Thyroid gland (tissue), 4 donors: ENCODE results near the gene BGLAP. TPM values are rescaled to one million over a fixed set of nuclear protein-coding genes. Genes with fewer than 3 reads are reported as not detected.

Experiments used
- DNase-seq, 2 donors: peaks; one replicate each; pipeline ENCODE4 v3.0.0-alpha.2; 2019
- H3K27ac ChIP-seq, 3 donors: fragments of 200-600 bp; sonication (generic); 1 replicate in 2 of 3; 2 replicates in 1 of 3; pipeline ENCODE4 v1.5.1; 2016 to 2019; ENCODE audit warnings: mild to moderate bottlenecking in 1 of 3, moderate library complexity in 1 of 3
- H3K27me3 ChIP-seq: fragments of 200-600 bp; sonication (generic); one replicate; pipeline ENCODE4 v1.5.1; 2019
- H3K36me3 ChIP-seq, 2 donors: fragments of 200-600 bp; sonication (generic); one replicate each; pipeline ENCODE4 v1.5.1; 2016 to 2019
- H3K4me1 ChIP-seq, 2 donors: fragments of 200-600 bp; sonication (generic); one replicate each; pipeline ENCODE4 v1.5.1; 2017 to 2019
- H3K4me3 ChIP-seq, 3 donors: fragments of 200-600 bp; sonication (generic); replicated peaks in 1 of 3; 1 replicate in 2 of 3; 2 replicates in 1 of 3; pipeline ENCODE4 v1.5.1; 2016; ENCODE audit warnings: mild to moderate bottlenecking in 1 of 3
- H3K9me3 ChIP-seq: fragments of 200-600 bp; sonication (generic); one replicate; pipeline ENCODE4 v1.5.1; 2017
- POLR2A ChIP-seq, 2 donors: fragments of 450-650 bp; IDR thresholded peaks; one replicate each; pipeline ENCODE4 v1.6.1; 2017; ENCODE audit warnings: antibody characterized with exemption in 2 of 2, mild to moderate bottlenecking in 2 of 2, moderate library complexity in 1 of 2
- whole genome bisulfite sequencing, 2 donors: methylation state at CpG; one replicate each; pipeline ENCODE4 v1.1.5; 2017; 5-methylcytosine and 5-hydroxymethylcytosine counted together
- intact Hi-C: fragments of 100-400 bp; cut with DNase I; formaldehyde crosslinking; loops from one replicate; pipeline ENCODE4 v1.15.1; 2023
- total RNA-seq, 4 donors: library from RNA; depleted of rRNA; stranded (reverse); fragments of >200 nt; gene quantifications; one replicate each; pipeline ENCODE4 v1.2.3, GENCODE V29; 2016
- TF ChIP-seq, protein P1 (sequence below), 6 experiments: fragments of 200-600 bp in 3 of 6; fragments of 450-650 bp in 3 of 6; sonication (generic) in 3 of 6; IDR thresholded peaks; one replicate each; pipeline ENCODE4 v1.5.1; 2016 to 2019; ENCODE audit warnings: antibody characterized with exemption in 6 of 6, mild to moderate bottlenecking in 2 of 6, inconsistent platforms in 1 of 6, moderate library complexity in 1 of 6

The BGLAP gene
- total RNA-seq, 4 donors from 2014 or later: 1.0 to 4.4 (median 1.3) TPM; not detected in 1

DNA sequence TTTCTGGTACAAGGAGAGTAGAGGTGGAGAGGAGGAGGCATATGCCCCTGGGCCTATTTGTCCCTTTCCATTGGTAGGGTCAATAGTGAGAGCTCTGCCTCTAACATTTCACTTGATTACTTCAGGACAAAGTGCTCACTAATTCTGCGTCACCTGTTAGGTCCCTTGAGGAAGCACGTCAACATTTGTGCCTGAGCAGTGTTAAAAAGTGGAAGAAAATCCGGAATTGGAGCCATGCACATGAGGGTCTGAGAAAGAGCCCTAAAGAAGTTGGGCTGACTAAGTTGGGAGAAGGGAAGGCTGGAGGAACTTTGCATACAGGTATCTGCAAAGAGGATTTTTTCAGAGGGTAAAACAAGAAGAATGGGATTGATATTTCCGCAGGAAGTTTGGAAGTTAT lies 46.1 kb upstream of the BGLAP start:
- WGBS, 2 donors: 79 to 82% methylated on average over 4 of the region's 4 CpGs
- intact Hi-C loops: no loop called here
- no peak overlapping the region for H3K27ac ChIP-seq
- DNase-seq: no peak
- TF ChIP-seq, protein P1, sequence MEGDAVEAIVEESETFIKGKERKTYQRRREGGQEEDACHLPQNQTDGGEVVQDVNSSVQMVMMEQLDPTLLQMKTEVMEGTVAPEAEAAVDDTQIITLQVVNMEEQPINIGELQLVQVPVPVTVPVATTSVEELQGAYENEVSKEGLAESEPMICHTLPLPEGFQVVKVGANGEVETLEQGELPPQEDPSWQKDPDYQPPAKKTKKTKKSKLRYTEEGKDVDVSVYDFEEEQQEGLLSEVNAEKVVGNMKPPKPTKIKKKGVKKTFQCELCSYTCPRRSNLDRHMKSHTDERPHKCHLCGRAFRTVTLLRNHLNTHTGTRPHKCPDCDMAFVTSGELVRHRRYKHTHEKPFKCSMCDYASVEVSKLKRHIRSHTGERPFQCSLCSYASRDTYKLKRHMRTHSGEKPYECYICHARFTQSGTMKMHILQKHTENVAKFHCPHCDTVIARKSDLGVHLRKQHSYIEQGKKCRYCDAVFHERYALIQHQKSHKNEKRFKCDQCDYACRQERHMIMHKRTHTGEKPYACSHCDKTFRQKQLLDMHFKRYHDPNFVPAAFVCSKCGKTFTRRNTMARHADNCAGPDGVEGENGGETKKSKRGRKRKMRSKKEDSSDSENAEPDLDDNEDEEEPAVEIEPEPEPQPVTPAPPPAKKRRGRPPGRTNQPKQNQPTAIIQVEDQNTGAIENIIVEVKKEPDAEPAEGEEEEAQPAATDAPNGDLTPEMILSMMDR (IDR thresholded peaks at IDR 0.05): no peak
- no peak for TF ChIP-seq POLR2A (IDR thresholded peaks at IDR 0.05)
- peaks cover 6 to 10% of the 10 kb centered on the region in 2 donors for H3K36me3 ChIP-seq
- H3K4me3 ChIP-seq: no peak overlapping the region
- H3K9me3 ChIP-seq: no peaks in the 10 kb centered on the region
- no peaks in the 10 kb centered on the region for H3K27me3 ChIP-seq
- peaks cover 10 to 15% of the 10 kb centered on the region in 2 donors for H3K4me1 ChIP-seq

DNA sequence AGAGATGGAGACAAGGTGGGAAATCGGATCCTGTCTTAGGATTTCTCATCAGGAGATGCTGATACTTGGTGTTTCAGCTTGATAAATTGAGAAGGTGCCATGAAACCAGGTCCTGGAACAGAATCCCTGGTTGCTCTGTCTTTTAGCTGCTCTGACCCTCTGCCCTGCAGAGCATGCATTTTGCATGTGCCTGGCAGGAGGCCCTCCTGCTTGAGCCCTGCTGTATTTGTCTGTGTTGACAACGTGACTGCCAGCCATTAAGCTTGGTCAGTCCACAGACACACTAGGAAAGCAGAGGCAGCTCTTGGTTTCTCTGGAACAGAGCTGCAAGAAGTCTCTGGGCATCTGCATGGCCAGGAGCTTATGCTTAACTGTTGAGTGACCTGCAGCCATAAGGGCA lies 45.5 kb upstream of the BGLAP start:
- Histone ChIP-seq H3K36me3 (peaks cover 6 to 10% of the 10 kb centered on the region in 2 donors), H3K4me3 (no peak overlapping the region), H3K27ac (no peak overlapping the region), H3K27me3 (no peaks in the 10 kb centered on the region), H3K4me1 (peaks cover 10 to 19% of the 10 kb centered on the region in 2 donors), H3K9me3 (no peaks in the 10 kb centered on the region)
- no peak for DNase-seq
- TF ChIP-seq POLR2A (IDR thresholded peaks at IDR 0.05): no peak
- TF ChIP-seq, protein P1 (IDR thresholded peaks at IDR 0.05): no peak
- intact Hi-C loops: no loop called here
- WGBS, 2 donors: 67 to 86% methylated on average over 2 of the region's 2 CpGs

DNA sequence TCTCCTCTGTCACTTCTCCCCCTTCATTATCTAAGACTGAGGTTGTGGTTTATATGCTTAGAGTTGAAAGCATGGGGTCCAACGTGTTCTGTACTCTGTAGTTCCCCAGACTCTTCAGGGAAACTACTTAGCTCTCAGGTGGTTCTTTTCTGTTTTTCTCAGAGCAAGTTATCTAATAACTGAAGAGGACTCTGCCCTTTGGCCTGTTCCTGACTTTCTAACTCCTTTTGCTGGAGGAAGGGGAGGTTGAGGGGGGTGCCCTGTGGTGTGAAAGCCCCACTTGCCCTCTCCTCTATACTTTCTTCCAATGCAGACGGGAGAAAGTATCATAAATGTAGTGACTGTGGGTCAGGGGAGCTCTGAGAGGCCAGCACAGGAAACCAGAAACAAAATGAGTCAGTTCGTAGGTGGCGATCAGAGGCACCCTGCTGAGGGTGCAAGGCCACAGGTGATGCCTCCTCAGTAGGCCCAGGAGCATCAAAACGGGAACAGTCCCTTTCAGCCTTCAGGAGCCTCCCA lies 43.1 kb upstream of the BGLAP start:
- TF ChIP-seq POLR2A (IDR thresholded peaks at IDR 0.05): no peak
- TF ChIP-seq, protein P1 (IDR thresholded peaks at IDR 0.05): no peak
- Histone ChIP-seq H3K27me3 (no peaks in the 10 kb centered on the region), H3K27ac (no peak overlapping the region), H3K4me1 (peaks cover 10 to 14% of the 10 kb centered on the region in 2 donors), H3K9me3 (no peaks in the 10 kb centered on the region), H3K36me3 (peaks cover 6 to 10% of the 10 kb centered on the region in 2 donors), H3K4me3 (no peak overlapping the region)
- 84 to 87% methylated on average over 5 of the region's 5 CpGs for WGBS, 2 donors
- intact Hi-C loops: no loop called here
- no peak for DNase-seq

DNA sequence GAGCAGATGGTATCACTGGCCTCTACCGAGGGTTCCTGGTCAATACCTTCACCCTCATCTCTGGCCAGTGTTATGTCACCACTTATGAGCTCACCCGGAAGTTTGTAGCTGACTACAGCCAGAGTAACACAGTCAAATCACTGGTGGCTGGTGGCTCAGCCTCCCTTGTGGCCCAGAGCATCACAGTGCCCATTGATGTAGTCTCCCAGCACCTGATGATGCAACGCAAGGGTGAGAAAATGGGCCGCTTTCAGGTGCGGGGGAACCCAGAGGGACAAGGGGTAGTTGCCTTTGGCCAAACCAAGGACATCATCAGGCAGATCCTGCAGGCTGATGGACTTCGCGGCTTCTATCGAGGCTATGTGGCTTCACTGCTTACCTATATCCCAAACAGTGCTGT lies 41.9 kb upstream of the BGLAP start:
- Histone ChIP-seq H3K27me3 (no peaks in the 10 kb centered on the region), H3K9me3 (no peaks in the 10 kb centered on the region), H3K27ac (no peak overlapping the region), H3K36me3 (peaks cover 6 to 10% of the 10 kb centered on the region in 2 donors), H3K4me1 (peaks cover 3 to 9% of the 10 kb centered on the region in 2 donors), H3K4me3 (no peak overlapping the region)
- intact Hi-C loops: no loop called here
- TF ChIP-seq, protein P1 (IDR thresholded peaks at IDR 0.05): no peak
- no peak for TF ChIP-seq POLR2A (IDR thresholded peaks at IDR 0.05)
- WGBS, 2 donors: 94 to 96% methylated on average over 5 to 8 of the region's 8 CpGs
- no peak for DNase-seq

DNA sequence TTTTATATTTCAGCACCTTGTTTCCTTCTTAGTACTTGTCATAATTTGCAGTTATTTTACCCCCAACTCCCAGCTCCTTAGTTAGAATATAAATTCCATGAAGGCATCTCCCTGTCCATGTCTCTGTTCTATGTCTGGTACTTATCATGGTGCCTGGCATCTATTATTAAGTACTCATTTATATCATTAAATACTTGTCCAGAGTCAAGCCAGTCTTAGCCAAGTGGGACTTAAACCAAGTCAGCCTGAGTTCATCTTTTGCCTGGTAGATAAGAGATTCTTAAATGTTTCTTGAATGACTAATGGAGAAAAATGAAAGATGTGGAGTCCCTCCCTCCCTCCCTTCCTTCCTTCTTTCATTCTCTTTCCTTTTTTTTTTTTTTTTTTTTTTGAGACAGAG lies 38.7 kb upstream of the BGLAP start:
- H3K27me3 ChIP-seq: no peaks in the 10 kb centered on the region
- DNase-seq: no peak
- no peak overlapping the region for H3K4me3 ChIP-seq
- H3K4me1 ChIP-seq: peaks cover 0 to 4% of the 10 kb centered on the region in 2 donors
- H3K27ac ChIP-seq: no peak overlapping the region
- no peak for TF ChIP-seq POLR2A (IDR thresholded peaks at IDR 0.05)
- TF ChIP-seq, protein P1 (IDR thresholded peaks at IDR 0.05): no peak
- H3K36me3 ChIP-seq: peaks cover 15 to 21% of the 10 kb centered on the region in 2 donors
- intact Hi-C loops: no loop called here
- no peaks in the 10 kb centered on the region for H3K9me3 ChIP-seq
